GM12874 (cell line): Measurements from ENCODE around the gene TSFM.

Experiments
- TF ChIP-seq, protein P1 (sequence below): IDR thresholded peaks from 2 replicates; pipeline ENCODE4 v1.5.1; 2011; ENCODE audit warnings: low read depth, mild to moderate bottlenecking, control low read depth, low read length, moderate library complexity; ENCODE audit not compliant: insufficient read depth

TSFM gene

DNA sequence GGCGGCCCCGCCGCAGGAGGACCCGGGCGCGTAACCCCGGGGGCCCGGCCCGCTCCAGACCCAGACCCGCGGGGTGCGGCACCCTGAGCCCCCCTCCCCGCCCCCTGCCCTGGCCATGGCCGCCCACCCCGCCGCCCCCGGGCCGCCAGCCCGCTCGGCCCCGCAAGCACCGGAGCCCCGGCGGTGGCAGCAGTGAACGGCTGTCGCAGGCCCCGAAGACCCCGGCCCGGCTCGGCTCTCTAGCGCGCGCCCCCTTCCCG, 27.5 kb upstream of the TSFM start:
- TF ChIP-seq, protein P1, sequence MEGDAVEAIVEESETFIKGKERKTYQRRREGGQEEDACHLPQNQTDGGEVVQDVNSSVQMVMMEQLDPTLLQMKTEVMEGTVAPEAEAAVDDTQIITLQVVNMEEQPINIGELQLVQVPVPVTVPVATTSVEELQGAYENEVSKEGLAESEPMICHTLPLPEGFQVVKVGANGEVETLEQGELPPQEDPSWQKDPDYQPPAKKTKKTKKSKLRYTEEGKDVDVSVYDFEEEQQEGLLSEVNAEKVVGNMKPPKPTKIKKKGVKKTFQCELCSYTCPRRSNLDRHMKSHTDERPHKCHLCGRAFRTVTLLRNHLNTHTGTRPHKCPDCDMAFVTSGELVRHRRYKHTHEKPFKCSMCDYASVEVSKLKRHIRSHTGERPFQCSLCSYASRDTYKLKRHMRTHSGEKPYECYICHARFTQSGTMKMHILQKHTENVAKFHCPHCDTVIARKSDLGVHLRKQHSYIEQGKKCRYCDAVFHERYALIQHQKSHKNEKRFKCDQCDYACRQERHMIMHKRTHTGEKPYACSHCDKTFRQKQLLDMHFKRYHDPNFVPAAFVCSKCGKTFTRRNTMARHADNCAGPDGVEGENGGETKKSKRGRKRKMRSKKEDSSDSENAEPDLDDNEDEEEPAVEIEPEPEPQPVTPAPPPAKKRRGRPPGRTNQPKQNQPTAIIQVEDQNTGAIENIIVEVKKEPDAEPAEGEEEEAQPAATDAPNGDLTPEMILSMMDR: no peak

- TF ChIP-seq, protein P1: no peak
Measured at GRCh38 chr12:57755454-57756372, 26.9 kb upstream of the TSFM start.

- TF ChIP-seq, protein P1: peak; percentile 97
Measured at GRCh38 chr12:57756406-57757341, 25.9 kb upstream of the TSFM start.

DNA sequence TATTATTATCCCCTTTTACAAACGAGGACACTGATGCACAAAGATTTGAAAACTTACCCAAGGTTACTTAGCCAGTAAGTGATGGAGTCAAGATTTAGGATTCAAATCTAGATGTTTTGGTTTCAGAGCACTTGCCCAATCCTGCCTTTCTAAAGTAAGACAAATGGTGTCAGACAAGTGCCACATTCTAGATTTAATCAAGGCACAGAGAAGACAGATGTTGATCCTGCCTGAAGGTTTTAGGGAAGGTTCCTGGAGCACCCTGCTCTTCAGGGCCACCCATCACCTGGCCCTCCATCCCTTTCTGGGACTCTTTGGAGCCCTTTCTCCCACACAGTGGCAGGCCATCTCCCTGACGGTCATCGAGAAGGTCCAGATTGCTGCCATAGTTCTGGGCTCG, 24.8 kb upstream of the TSFM start:
- TF ChIP-seq, protein P1: no peak

GRCh38 chr12:57758552-57759359, 23.8 kb upstream of the TSFM start:
- TF ChIP-seq, protein P1: no peak

DNA sequence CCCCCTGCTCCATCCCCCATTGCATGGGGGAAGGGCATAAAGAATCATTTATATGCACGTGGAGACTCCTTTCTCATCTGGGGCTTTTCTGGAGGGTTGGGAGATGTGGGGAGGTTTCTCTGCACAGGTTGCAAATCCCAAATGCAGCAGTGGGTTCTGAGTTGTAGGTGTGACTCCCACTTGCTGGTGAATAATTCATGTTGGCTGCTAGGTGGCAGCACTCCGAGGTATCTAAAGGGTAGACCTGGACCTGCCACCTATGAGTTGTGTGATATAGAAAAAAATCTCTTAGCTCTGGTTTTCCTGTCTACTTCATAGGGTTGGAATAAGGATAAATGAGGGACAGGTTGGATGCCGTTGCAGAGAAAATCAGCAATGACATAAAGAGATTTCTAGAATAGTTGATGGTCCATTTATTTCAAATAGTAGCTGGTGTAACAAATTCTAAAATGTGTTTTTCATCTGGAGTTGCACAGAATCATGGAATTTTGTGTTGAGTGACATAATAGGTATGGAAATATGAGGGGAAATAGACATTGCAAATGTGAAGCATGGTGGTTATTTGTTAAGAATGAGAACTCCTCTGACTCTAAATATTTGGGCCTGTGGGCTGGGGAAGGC, 23.1 kb upstream of the TSFM start:
- TF ChIP-seq, protein P1: peak; percentile 55
